ENCODE data around the gene RAD51.
"Not testable (repeated sequence)": the region's sequence is repeated elsewhere in the genome, so short reads cannot be mapped to it uniquely, and the experiment has no call there.

The RAD51 gene

DNA sequence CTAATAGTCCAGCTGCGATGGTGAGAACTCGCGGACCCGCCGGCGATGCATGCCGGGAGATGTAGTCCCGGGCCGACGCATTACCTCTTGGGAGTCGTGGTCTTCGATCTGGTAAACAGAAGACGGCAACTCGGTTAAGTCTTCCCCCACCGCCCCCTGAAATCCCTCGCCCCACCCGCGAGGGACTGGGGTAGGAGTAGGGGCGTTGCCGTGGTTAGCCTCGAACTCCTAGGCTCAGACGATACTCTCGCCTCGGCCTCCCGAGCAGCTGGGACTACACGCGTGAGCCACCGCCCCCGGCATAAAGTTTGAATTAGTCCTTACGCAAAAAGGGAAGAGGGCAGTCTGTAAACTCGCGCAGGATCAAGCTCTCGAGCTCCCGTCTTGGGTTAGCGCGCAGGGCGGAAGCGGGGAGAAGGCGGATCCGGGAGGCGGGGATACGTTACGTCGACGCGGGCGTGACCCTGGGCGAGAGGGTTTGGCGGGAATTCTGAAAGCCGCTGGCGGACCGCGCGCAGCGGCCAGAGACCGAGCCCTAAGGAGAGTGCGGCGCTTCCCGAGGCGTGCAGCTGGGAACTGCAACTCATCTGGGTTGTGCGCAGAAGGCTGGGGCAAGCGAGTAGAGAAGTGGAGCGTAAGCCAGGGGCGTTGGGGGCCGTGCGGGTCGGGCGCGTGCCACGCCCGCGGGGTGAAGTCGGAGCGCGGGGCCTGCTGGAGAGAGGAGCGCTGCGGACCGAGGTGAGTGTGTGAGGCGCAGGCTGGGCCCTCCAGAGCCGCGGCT, at the start of gene RAD51:
RAD51 (plus strand) TSS at position 487 of the 781 bp plus-strand sequence. CDS start 3,585 bp downstream, outside the sequence.
- in situ Hi-C loops (cut with MboI; ENCODE audit: low sequenced_read_pairs): no loop called here

DNA sequence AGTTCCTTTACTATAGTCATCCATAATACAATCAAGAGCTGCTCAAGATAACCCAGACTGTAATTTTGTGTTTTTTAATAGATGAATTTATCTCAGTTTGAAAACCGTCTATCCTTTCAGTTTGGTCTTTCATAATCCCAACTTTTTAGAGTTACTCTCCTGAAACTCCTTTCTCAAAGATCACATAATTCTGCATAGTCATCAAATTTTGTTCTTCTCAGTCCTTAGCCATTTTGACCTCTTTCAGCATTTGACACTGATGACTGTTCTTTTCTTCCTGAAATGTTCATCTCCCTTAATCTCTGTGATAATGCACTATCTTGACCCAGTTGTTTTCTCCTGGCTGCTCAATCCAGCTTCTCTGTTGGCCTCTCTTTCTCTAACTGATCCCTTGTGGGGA, 47.5 kb upstream of the RAD51 start:
- in situ Hi-C loops (cut with MboI; ENCODE audit: low sequenced_read_pairs): no loop called here

DNA sequence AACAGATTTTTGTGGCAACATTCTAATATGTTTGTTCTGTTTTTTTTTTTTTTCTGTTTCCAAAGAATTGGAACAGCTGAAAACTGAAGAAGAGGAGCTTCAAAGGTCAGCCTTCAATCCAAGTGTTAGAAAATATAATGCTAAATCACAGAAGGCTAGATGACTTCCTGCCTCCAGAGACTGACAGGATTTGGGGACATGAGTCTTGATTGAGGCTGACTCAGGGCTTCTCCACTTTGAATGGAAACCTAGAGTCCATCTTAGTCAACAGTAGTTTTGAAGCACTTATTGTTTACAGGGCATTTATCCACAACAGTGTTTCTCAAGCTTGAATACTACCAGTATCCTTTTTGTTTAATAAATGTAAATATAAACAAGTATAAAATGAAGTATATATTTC, 44.5 kb upstream of the RAD51 start:
- in situ Hi-C loops (cut with MboI; ENCODE audit: low sequenced_read_pairs): no loop called here

DNA sequence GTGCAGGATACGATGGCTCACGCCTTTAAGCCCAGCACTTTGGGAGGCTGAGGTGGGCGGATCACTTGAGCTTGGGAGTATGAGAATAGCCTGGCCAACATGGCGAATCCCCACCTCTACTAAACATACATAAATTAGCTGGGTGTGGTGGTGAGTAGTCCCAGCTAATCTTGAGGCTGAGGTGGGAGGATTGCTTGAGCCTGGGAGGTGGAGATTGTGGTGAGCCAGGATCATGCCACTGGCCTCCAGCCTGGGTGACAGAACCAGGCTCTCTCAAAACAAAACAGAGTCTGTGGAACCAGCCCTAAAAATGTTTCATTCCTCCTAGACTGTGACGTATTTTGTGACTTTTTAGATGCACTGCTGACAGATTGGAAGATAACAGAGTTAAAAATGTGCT, 34.3 kb upstream of the RAD51 start:
- in situ Hi-C loops (cut with MboI; ENCODE audit: low sequenced_read_pairs): no loop called here

DNA sequence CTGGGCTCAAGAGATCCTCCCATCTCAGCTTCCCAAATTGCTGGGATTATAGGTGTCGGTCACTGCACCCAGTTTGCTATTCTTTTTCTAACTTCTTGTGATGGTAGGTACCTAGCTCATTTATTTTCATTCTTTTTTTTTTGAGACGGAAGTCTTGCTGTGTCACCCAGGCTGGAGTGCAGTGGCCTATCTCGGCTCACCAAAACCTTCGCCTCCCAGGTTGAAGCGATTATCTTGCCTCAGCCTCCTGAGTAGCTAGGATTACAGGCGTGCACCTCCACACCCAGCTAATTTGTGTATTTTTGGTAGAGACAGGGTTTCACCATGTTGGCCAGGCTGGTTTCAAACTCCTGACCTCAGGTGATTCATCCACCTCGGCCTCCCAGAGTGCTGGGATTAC, 30.1 kb upstream of the RAD51 start:
- in situ Hi-C loops (cut with MboI; ENCODE audit: low sequenced_read_pairs): no loop called here

DNA sequence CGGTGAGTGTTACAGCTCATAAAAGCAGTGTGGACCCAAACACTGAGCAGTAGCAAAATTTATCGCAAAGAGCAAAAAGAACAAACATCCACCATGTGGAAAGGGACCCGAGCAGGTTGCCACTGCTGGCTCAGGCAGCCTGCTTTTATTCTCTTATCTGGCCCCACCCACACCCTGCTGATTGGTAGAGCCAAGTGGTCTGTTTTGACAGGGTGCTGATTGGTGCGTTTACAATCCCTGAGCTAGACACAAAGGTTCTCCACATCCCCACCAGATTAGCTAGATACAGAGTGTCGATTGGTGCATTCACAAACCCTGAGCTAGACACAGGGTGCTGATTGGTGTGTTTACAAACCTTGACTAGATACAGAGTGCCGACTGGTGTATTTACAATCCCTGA, 18.7 kb upstream of the RAD51 start:
- in situ Hi-C loops (cut with MboI; ENCODE audit: low sequenced_read_pairs): not testable (repeated sequence)

DNA sequence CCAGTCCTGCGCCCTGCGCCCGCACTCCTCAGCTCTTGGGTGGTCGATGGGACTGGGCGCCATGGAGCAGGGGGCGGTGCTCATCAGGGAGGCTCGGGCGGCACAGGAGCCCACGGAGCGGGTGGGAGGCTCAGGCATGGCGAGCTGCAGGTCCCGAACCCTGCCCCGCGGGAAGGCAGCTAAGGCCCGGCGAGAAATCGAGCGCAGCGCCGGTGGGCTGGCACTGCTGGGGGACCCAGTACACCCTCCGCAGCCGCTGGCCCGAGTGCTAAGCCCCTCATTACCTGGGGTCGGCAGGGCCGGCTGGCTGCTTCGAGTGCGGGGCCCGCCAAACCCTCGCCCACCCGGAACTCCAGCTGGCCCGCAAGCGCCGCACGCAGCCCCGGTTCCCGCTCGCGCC, 18.1 kb upstream of the RAD51 start:
- in situ Hi-C loops (cut with MboI; ENCODE audit: low sequenced_read_pairs): not testable (repeated sequence)

DNA sequence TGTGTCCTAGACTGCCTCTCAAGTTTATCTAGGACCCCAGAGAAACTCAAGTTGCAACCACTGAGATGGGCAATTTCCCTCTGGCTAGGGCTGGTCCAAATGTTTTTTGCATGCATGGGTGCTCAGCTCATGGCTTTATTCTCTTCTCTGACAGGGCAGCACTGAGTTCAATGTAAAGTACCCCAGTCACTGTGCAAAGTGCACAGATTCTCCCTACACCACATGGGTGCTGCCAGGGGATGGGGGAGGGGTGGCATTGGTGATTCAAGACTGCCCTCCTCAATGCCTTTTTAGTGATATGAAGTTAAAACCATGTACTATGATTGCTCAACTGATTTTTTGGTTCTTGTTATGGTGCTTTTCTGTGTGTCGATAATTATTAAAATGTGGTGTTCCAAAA, 14.8 kb upstream of the RAD51 start:
- in situ Hi-C loops (cut with MboI; ENCODE audit: low sequenced_read_pairs): no loop called here

DNA sequence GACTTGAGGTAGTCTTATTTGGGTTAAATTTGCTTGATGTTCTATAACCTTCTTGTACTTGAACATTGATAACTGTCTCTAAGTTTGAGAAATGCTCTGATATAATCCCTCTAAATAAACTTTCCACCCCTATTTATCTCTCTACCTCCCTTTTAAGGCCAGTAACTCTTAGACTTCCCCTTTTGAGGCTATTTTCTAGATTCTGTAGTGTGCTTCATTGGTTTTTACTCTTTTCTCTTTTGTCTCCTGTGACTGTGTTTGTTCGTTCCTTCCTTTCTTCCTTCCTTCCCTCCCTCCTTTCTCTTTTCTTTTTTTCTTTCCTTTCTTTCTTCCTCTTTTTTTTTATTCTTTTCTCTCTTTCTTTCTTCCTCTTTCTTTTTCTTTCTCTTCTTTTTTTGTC, 14.0 kb upstream of the RAD51 start:
- in situ Hi-C loops (cut with MboI; ENCODE audit: low sequenced_read_pairs): not testable (repeated sequence)

DNA sequence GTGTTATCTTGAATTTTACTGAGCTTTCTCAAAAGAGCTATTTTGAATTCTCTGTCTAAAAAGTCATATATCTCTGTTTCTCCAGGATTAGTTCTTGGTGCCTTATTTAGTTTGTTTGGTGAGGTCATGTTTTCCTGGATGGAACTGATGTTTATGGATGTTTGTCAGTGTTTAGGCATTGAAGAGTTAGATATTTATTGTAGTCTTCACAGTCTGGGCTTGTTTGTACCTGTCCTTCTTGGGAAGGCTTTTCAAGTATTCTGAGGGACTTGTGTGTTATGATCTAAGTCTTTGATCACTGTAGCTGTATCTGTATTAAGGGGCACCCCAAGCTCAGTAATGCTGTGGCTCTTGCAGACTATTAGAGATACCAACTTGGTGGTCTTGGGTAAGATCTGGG, 10.6 kb upstream of the RAD51 start:
- in situ Hi-C loops (cut with MboI; ENCODE audit: low sequenced_read_pairs): no loop called here

DNA sequence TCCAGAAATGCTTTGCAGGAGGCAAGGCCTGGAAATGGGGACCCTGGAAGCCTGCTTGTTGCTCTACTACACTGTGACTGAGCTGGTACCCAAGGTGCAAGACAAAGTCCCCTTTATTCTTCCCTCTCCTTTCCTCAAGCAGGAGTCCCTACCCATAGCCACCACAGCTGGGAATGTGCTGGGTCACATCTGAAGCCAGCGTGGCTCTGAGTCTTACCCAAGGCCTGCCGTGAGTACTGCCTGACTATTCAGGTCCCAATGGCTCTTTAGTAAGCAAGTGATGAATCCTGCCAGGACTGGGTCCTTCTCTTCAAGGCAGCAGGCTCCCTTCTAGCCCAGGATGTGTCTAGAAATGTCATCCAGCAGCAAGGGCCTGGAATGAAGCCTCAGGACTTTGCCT, 9.6 kb upstream of the RAD51 start:
- in situ Hi-C loops (cut with MboI; ENCODE audit: low sequenced_read_pairs): no loop called here

DNA sequence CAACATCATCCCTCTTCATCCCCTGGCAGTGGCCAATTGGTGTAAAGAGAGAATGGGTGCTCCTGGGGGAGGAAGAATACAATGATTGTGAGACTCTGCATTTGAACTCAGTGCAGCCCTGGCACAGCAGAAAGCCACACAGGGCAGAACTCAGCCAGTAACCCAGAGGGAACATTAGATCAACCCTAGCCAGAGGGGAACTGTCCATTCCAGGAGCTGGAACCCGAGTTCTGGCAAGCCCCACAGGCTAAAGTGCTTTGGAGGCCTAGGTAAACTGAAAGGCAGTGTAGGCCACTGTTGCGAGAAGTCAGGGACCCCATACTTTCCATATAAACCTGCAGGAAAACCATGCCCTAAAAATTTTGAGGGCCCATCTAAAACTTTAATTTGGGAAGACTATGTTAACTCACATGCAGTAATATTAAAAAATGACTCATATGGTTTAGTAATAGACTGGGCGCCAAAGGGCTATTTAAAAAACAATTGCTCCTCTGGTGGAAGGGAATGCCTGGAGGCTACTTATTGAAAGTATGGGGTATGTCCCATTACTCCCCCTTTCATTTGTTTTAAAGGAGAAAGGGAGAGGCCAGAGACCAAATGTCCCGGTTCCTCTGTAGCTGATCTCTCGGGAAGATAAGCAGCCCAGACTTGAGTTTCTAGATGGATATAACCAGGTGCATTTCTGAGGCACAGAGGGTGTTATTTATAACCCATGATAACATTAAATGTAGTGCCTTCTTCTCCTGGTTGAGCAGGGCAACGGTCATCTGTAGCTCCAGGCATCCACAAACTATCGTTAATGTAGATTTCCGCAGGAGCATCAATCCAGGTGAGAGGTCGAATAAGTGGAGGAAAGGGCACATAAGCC, 5.8 kb upstream of the RAD51 start:
- in situ Hi-C loops (cut with MboI; ENCODE audit: low sequenced_read_pairs): no loop called here

DNA sequence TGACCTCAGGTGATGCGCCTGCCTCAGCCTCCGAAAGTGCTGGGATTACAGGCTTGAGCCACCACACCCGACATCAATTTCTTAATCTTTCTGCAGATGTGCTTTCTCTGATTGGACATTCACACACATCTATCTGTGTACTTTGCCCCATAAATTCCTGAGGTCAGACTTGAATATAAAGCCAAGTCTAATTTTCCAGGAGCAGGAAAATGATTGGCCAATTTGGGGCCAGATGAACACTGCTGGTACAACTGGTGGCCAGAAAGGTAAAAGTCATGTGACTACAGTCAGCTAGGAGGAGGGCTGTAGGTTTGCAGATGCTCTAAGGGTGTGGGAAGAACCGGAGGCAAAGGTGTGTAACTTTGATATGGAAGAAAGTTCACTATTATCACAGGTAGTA, 3.2 kb upstream of the RAD51 start:
- in situ Hi-C loops (cut with MboI; ENCODE audit: low sequenced_read_pairs): no loop called here

DNA sequence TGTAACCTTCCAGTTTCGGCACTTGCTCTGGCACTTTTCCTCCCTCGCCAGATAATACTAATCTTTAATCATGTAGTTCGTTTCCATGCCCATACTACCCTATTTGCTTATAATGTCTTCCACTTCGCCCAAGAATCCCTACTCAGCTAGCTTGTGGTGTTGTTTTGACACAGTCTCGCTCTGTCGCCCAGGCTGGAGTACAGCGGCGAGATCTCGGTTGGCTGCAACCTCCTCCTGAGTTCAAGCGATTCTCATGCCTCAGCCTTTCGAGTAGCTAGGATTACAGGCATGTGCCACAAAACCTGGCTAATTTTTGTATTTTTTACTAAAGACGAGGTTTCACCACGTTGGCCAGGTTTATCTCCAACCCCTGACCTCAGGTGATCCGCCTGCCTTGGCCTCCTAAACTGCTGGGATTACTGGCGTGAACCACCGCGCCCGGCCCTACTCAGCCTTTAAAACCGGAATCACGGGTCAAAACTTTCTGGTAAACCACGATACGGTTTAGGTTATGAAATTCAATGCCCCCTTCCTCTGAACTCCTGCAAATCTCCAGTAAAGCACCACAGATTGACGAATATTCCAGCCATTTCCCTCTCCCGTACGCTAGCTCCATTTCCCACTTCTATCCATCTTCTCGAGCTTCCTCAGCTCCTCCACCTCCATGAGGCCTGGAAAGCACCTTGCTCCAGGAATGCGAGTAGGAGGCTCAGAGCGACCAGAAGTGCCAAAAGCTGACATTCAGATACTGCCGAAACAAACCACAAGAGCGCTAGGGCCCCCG, 878 bp upstream of the RAD51 start:
- in situ Hi-C loops (cut with MboI; ENCODE audit: low sequenced_read_pairs): no loop called here

DNA sequence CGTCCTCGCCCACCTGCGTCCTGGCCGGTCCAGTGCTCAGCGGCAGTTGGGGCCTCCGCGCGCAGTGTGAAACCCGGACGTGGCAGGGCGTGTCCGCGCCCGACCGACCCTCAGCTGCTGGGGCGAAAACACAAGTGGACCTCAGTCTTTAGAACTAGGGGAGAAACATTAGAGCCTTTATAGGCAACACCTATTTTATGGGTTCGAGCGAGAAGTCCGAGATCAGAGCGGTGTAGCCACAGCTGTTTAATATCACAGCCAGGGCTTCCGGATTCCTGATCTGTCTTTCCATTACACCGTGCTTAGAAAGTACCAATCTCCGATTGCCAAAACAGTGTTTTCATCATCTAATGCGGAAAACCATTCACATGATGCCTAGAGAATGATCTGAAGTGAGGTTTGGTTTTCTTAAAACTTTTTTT, 506 bp downstream of the RAD51 start:
- in situ Hi-C loops (cut with MboI; ENCODE audit: low sequenced_read_pairs): no loop called here

DNA sequence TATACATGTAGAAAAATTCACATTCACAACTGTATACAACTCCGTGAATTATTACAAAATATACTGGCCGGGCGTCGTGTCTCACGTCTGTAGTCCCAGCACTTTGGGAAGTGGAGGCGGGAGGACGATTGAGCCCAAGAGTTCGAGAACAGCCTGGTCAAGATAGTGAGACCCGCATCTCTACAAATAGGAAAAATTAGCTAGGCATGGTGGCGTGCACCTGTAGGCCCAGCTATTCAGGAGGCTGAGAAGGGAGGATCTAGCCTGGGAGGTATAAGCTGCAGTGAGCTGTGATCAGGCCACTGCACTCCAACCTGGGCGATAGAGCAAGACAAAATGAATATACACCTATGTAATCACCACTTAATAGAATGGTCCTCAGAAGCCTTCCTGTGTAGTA, 1.3 kb downstream of the RAD51 start:
- in situ Hi-C loops (cut with MboI; ENCODE audit: low sequenced_read_pairs): no loop called here

DNA sequence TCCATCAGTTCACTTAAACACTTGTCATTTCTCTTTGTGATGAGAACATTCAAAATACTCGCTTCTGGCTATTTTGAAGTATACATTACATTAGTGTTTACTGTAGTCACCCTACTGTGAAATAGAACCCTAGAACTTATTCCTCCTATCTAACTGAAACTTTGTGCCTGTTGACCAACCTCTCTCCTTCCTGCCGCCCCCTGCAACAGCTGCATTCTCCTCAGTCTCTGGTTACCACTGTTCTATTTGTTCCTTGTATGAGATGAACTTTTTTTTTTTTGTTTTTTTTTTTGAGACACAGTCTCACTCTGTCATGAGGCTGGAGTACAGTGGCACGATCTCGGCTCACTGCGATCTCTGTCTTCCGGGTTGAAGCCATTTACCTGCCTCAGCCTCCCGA, 2.9 kb downstream of the RAD51 start:
- in situ Hi-C loops (cut with MboI; ENCODE audit: low sequenced_read_pairs): no loop called here

DNA sequence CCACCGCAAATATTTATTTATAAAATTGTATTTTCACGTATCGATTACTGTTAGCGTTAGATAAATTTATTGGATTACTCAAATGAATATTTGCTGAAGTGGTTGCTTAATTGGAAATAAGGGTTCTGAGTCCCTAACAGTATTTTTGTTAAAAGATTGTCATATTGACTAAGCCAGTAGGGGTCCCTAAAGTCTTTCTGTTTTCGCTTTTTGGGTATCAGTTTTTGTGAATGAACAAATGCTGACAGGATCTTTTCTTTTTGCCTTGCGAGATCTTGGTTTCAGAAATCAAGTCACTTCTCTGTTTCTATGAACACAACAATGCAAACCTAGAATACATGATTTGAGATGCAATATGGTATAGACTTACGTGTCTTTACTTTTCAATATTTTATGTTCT, 7.1 kb downstream of the RAD51 start:
- in situ Hi-C loops (cut with MboI; ENCODE audit: low sequenced_read_pairs): no loop called here

DNA sequence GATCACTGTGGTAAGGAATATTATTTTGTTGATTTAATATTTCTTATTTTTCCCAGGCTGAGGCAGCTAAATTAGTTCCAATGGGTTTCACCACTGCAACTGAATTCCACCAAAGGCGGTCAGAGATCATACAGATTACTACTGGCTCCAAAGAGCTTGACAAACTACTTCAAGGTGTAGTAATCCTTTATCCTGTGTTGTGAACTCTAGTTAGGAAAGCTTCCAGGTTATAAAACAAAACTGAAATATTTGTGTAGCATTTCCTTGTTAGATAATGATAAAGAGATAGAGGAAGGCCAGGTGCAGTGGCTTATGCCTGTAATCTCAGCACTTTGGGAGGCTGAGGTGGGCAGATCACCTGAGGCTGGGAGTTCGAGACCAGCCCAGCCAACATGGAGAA, 11.1 kb downstream of the RAD51 start:
- in situ Hi-C loops (cut with MboI; ENCODE audit: low sequenced_read_pairs): no loop called here

DNA sequence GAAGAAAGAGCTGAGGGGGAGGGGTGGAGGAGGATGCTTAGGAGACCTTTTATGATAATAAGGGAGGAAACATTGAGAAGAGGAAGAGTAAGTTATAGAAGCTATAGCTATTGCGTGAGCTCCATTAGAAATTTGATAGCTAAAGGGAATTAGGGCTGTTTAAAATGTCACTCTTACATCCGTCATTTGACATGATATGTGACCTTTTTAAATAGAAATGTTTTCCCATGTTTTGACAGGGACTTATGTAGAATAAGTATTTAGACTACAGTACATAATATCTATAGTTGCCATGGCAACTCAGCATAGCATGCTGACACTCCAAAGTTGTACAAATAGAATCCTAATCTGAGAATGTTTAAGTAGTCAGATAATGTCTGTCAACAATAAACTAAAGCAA, 19.2 kb downstream of the RAD51 start:
- in situ Hi-C loops (cut with MboI; ENCODE audit: low sequenced_read_pairs): no loop called here

DNA sequence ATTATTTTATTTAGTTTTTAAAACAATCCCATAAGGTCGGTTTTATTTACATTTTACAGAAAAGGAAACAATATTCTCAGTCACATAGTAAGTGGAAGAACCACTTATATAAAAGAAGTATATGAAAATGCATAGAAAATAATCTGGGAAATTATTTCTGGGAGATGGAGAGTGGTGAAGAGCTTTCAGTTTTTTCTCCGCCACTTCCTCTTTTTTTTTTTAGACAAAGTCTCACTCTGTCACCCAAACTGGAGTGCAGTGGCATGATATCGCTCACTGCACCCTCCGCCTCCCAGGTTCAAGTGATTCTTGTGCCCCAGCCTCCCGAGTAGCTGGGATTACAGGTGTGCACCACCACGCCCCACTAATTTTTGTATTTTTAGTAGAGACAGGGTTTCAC, 21.2 kb downstream of the RAD51 start:
- in situ Hi-C loops (cut with MboI; ENCODE audit: low sequenced_read_pairs): no loop called here

Data from HL-60/S4 treated with retinoic acid at 250 ng/mL for 4 days and 3 days (cell line).